ENCODE measurements around the gene TDRD1.

DNA sequence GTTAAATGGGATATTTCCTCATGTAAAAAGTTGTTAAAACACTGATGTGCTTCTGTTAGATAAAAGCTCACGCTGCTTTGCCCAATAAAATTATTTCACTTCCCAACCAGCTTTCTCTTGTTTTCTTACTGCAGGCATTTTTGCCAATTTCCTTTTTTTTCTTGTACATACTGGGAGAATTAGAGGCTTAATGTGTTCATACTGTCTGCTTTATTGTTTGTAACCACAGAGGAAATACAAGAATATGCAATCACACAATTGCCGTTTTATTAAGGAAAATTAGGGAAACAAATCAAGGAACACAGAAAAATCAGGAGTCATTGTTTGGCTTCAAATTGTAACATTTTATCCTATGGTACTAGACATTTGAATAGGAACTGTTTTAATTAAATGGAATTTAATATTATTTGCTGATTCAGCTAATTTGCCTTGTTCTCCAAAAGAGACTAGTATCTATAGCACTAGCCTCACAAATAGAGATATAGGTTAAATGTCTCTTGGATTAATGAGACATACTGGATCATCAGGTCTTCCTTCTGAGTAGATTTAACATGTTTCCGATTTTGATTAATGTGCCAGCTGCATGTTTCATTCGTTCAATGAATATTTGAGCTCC lies 53.5 kb downstream of the TDRD1 start:
- TF ChIP-seq, protein P1, sequence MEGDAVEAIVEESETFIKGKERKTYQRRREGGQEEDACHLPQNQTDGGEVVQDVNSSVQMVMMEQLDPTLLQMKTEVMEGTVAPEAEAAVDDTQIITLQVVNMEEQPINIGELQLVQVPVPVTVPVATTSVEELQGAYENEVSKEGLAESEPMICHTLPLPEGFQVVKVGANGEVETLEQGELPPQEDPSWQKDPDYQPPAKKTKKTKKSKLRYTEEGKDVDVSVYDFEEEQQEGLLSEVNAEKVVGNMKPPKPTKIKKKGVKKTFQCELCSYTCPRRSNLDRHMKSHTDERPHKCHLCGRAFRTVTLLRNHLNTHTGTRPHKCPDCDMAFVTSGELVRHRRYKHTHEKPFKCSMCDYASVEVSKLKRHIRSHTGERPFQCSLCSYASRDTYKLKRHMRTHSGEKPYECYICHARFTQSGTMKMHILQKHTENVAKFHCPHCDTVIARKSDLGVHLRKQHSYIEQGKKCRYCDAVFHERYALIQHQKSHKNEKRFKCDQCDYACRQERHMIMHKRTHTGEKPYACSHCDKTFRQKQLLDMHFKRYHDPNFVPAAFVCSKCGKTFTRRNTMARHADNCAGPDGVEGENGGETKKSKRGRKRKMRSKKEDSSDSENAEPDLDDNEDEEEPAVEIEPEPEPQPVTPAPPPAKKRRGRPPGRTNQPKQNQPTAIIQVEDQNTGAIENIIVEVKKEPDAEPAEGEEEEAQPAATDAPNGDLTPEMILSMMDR (IDR thresholded peaks at IDR 0.05): no peak
- TF ChIP-seq EZH2 (IDR thresholded peaks at IDR 0.05): no peak
